ENCODE measurements around the gene CRY2.

The CRY2 gene

GRCh38 chr11:45848654-45849081 lies 1.4 kb downstream of the CRY2 start:
- no peak for DNase-seq

GRCh38 chr11:45850446-45850845 lies 3.2 kb downstream of the CRY2 start:
- no peak for DNase-seq

- no peak for DNase-seq
Observed at GRCh38 chr11:45851228-45851627, 4.0 kb downstream of the CRY2 start.

GRCh38 chr11:45852018-45852711 lies 4.9 kb downstream of the CRY2 start:
- DNase-seq: no peak

GRCh38 chr11:45852712-45853101 lies 5.4 kb downstream of the CRY2 start:
- DNase-seq: peak; percentile 12

- no peak for DNase-seq
Observed at GRCh38 chr11:45853332-45854219, 6.3 kb downstream of the CRY2 start.

- no peak for DNase-seq
Observed at GRCh38 chr11:45855308-45855707, 8.0 kb downstream of the CRY2 start.

GRCh38 chr11:45856044-45856468 lies 8.8 kb downstream of the CRY2 start:
- DNase-seq: no peak

GRCh38 chr11:45857961-45858474 lies 10.7 kb downstream of the CRY2 start:
- no peak for DNase-seq

GRCh38 chr11:45858751-45859398 lies 11.6 kb downstream of the CRY2 start:
- no peak for DNase-seq

GRCh38 chr11:45859661-45860140 lies 12.4 kb downstream of the CRY2 start:
- DNase-seq: no peak

GRCh38 chr11:45860348-45860747 lies 13.1 kb downstream of the CRY2 start:
- DNase-seq: no peak

GRCh38 chr11:45860764-45861510 lies 13.7 kb downstream of the CRY2 start:
- DNase-seq: no peak

- DNase-seq: no peak
Observed at GRCh38 chr11:45864041-45864440, 16.8 kb downstream of the CRY2 start.

GRCh38 chr11:45869551-45869950 lies 22.3 kb downstream of the CRY2 start:
- DNase-seq: no peak

- no peak for DNase-seq
Observed at GRCh38 chr11:45870706-45871105, 23.4 kb downstream of the CRY2 start.

- no peak for DNase-seq
Observed at GRCh38 chr11:45871638-45872037, 24.4 kb downstream of the CRY2 start.

GRCh38 chr11:45872651-45873356 lies 25.5 kb downstream of the CRY2 start:
- peak; percentile 75 for DNase-seq

GRCh38 chr11:45876401-45876800 lies 29.1 kb downstream of the CRY2 start:
- no peak for DNase-seq

- no peak for DNase-seq
Observed at GRCh38 chr11:45877221-45877620, 29.9 kb downstream of the CRY2 start.

- no peak for DNase-seq
Observed at GRCh38 chr11:45877845-45878244, 30.6 kb downstream of the CRY2 start.
